T-helper 22 cell (primary cell): Measurements from ENCODE around the gene PNLIPRP1.

Experiments
- DNase-seq: peaks from one replicate; pipeline ENCODE4 v3.0.0-alpha.2; 2020; ENCODE audit warnings: low read depth

Gene PNLIPRP1

GRCh38 chr10:116631871-116632295, 41.1 kb downstream of the PNLIPRP1 start:
- DNase-seq = no peak

DNA sequence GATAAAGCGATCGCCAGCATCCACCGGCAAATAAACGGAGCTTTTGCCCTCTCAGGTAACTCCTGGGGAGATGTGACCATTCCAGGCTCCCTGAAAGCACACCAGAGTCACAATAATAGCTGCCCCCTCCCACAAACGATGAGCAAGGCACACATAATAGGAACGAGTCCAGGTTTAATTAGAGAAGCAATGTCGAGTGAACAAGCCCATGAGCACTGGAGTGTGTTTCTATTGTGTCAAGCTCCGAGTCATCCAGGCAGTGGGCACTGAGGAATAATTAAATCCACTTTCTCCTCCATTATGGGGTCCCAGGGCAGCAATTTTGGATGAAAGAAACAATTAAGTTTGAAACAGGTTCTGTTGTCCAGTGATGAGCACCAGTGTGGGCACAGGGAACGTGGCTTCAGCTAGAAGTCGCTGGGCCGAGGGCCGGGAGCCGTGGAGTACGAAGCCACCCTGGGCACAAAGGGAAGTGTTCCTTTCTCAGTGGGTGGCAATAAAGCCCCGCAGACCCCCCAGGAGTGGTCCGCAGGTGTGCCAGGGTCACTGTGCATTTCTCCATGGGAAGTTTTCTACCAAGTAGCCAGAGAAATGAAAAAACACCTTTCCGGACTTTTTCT, 41.9 kb downstream of the PNLIPRP1 start:
- DNase-seq = no peak

DNA sequence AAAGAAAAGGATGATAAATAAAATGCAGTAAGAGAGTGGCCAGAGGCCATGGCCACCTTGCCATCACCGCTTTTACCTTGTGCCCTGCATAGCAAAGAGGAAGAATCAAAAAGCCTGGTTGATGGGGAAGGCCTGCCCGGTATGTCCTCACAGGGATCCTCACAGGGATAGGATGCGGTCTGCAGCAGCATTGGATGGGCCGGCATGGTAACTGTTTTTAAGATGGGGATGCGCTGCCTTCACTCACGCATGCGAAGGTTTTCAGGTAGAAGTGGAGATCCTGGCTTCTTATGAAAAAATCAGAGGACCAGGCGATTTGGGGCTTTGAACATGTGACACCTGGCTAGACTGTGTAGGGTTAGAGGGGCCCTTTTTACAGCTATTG, 42.4 kb downstream of the PNLIPRP1 start:
- DNase-seq = no peak

GRCh38 chr10:116634126-116634975, 43.6 kb downstream of the PNLIPRP1 start:
- no peak for DNase-seq

- DNase-seq = no peak
Observed at GRCh38 chr10:116636385-116636784, 45.6 kb downstream of the PNLIPRP1 start.

DNA sequence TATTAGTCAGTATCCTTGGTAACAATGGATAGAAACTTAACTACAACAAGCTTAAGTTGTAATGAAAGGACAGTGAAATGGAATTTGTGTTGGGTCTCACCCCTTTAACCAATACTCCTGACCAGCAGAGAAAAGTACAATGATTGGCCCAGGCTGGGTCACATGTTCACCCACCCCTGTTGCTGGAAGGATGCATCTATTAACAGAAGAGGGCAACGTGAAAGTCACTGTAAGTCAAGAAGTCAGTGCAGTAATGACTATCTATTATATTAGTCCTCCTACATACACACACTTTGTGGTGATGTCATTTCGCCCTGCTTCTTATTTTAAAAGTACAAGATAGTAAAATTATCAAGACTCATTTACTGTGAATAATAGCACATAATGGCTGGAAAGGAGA, 46.2 kb downstream of the PNLIPRP1 start:
- DNase-seq = no peak

GRCh38 chr10:116637830-116638229, 47.1 kb downstream of the PNLIPRP1 start:
- no peak for DNase-seq

GRCh38 chr10:116646502-116646901, 55.7 kb downstream of the PNLIPRP1 start:
- DNase-seq = no peak

DNA sequence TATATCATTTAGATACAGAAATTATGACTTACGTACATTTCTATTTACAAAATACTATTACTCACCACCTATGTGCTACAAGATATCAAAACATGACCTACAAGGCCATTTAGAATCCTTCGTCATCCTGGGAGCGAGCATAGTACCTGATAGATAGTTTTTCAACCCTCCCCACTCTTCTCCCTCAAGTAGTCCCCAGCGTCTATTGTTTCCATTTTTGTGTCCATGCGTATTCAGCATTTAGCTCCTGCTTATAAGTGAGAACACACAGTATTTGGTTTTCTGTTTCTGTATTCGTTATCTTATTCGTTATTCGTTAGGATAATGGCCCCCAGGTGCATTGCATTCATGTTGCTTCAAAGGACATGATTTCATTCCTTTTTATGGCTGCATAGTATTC, 58.1 kb downstream of the PNLIPRP1 start:
- DNase-seq = no peak

- DNase-seq = no peak
Observed at GRCh38 chr10:116653885-116654284, 63.1 kb downstream of the PNLIPRP1 start.

GRCh38 chr10:116654816-116655215, 64.1 kb downstream of the PNLIPRP1 start:
- no peak for DNase-seq

GRCh38 chr10:116655568-116655967, 64.8 kb downstream of the PNLIPRP1 start:
- no peak for DNase-seq

GRCh38 chr10:116656044-116656443, 65.3 kb downstream of the PNLIPRP1 start:
- DNase-seq = no peak

DNA sequence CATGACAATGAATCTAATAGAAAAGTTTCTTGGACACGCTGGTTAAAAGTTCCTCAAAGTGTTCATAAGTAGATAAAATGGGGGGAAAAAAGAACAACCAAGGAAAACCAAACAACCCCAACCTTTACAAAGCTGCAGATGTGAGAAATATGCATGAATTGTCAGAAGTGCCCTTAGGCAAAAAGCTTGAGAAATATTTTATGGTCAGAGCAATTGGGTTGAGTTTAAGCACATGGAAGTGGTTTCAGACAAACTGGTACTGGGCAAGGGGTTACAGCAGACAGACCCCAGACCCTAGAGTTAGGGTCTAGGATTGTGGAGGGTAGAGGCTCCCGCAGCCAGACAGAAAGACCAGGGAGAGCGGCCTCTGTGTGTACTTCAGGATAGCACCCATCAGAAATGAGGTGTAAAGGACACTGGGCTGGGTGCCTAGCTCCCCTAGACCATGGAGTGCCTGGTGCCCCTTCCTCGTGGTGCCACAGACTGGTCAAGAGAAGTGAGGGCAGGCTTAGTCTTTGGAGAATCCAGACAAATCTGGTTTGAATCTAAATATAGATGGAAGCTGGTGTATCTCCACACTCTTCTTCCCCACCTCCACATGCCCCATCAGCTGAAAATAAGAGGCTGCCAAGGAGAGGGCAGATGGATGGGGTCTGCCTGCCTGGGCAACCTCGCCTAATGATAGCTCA, 67.2 kb downstream of the PNLIPRP1 start:
- DNase-seq = no peak
